Caco-2 (cell line): ENCODE results near the gene CX3CR1. TPM values are rescaled to one million over a fixed set of nuclear protein-coding genes. Genes with fewer than 3 reads are reported as not detected.
A peak's percentile ranks its signal among the peaks of the same experiment; 100 is the strongest.

Experiments used
- BruUV-seq: library from RNA; stranded (reverse); fragments of 400-500 nt; replicated peaks from 2 replicates; lab custom pipeline; 2021; lab: Mats Ljungman, UMichigan
- CTCF ChIA-PET: fragments of 300-600 bp; sonication (Branson Sonifier 250); formaldehyde crosslinking; loops from one replicate; lab custom pipeline; 2022; ENCODE audit warnings: antibody characterized with exemption; lab: Charles Lee
- POLR2A ChIA-PET: fragments of 300-600 bp; sonication (Branson Sonifier 250); formaldehyde crosslinking; loops from one replicate; lab custom pipeline; 2022; ENCODE audit warnings: antibody characterized with exemption; lab: Charles Lee
- DNase-seq, 2 experiments: peaks; one replicate each; pipeline versions ENCODE4 v3.0.0 to v3.0.0-alpha.2; 2020 to 2022
- H3K27me3 ChIP-seq: replicated peaks from 2 replicates; pipeline ENCODE4 v1.6.0; 2011; ENCODE audit warnings: low read length; ENCODE audit not compliant: control insufficient read depth, insufficient read depth
- H3K36me3 ChIP-seq: 2 replicates; pipeline ENCODE4 v1.5.1; 2011; ENCODE audit warnings: low read length; ENCODE audit not compliant: control insufficient read depth, insufficient read depth
- H3K4me1 ChIP-seq: fragments of 250-450 bp; sonication (Bioruptor Pico); 2 replicates; pipeline ENCODE4 v1.5.1; 2020; ENCODE audit warnings: mild to moderate bottlenecking
- H3K4me3 ChIP-seq: 2 replicates; pipeline ENCODE4 v1.5.1; 2011; ENCODE audit warnings: low read depth, mild to moderate bottlenecking, control low read depth, low read length
- H3K9me3 ChIP-seq: fragments of 250-450 bp; sonication (Bioruptor Pico); 2 replicates; pipeline ENCODE4 v1.5.1; 2020; ENCODE audit warnings: mild to moderate bottlenecking, moderate library complexity
- H3K27ac Mint-ChIP-seq: one replicate; pipeline ENCODE4 v1.8.0; 2022; ENCODE audit warnings: mixed read lengths; ENCODE audit not compliant: unreplicated experiment
- H3K27me3 Mint-ChIP-seq: one replicate; pipeline ENCODE4 v1.8.0; 2022; ENCODE audit warnings: mixed read lengths; ENCODE audit not compliant: insufficient read depth, unreplicated experiment
- H3K36me3 Mint-ChIP-seq: one replicate; pipeline ENCODE4 v1.8.0; 2022; ENCODE audit warnings: mild to moderate bottlenecking, mixed read lengths; ENCODE audit not compliant: insufficient read depth, unreplicated experiment
- H3K4me1 Mint-ChIP-seq: one replicate; pipeline ENCODE4 v1.8.0; 2022; ENCODE audit warnings: low read depth, mixed read lengths; ENCODE audit not compliant: unreplicated experiment
- H3K4me3 Mint-ChIP-seq: one replicate; pipeline ENCODE4 v1.8.0; 2022; ENCODE audit warnings: mild to moderate bottlenecking, moderate library complexity, mixed read lengths; ENCODE audit not compliant: unreplicated experiment
- H3K9me3 Mint-ChIP-seq: one replicate; pipeline ENCODE4 v1.8.0; 2022; ENCODE audit warnings: mixed read lengths; ENCODE audit not compliant: unreplicated experiment
- CTCF ChIP-seq, 2 experiments: fragments of 200-600 bp in 1 of 2; IDR thresholded peaks; 1 replicate in 1 of 2; 2 replicates in 1 of 2; pipeline versions ENCODE4 v1.5.1 to v1.8.0; 2011 to 2022; ENCODE audit warnings: antibody characterized with exemption in 1 of 2, control low read depth in 1 of 2, inconsistent platforms in 1 of 2, low read depth in 1 of 2, low read length in 1 of 2, mild to moderate bottlenecking in 1 of 2, moderate library complexity in 1 of 2; ENCODE audit not compliant: insufficient read depth in 1 of 2, severe bottlenecking in 1 of 2, unreplicated experiment in 1 of 2
- intact Hi-C: fragments of 100-400 bp; cut with micrococcal nuclease; formaldehyde crosslinking; loops from one replicate; pipeline ENCODE4 v1.10.0; 2022; ENCODE audit not compliant: unreplicated experiment
- total RNA-seq: library from RNA; stranded (reverse); gene quantifications from 2 replicates; pipeline ENCODE4 v1.2.3, GENCODE V29; 2022

Gene CX3CR1
- total RNA-seq, 1 experiment from 2014 or later, result 0.61 TPM

GRCh38 chr3:39275963-39276593 is 3.8 kb downstream of the CX3CR1 start:
- H3K9me3 Mint-ChIP-seq, result peaks cover 12% of the 10 kb centered on the region
- peaks cover 16% of the 10 kb centered on the region for H3K4me1 ChIP-seq
- no peaks in the 10 kb centered on the region for H3K27me3 Mint-ChIP-seq
- intact Hi-C loops, result no loop called here
- POLR2A ChIA-PET, result no interaction called here
- no peak for DNase-seq
- CTCF ChIA-PET, result interaction anchor here (4.7 kb wide), 1 partner anchor 12 kb away, joined by 32 read pairs; no protein-coding TSS in a partner anchor
- no TSS peak for BruUV-seq
- TF ChIP-seq CTCF (IDR thresholded peaks at IDR 0.05; ENCODE audit: insufficient read depth in 1 of 2, low read depth in 1 of 2, low read length in 1 of 2, severe bottlenecking in 1 of 2, unreplicated experiment in 1 of 2), result no peak
- no peaks in the 10 kb centered on the region for H3K36me3 Mint-ChIP-seq
- H3K9me3 ChIP-seq, result no peaks in the 10 kb centered on the region
- H3K36me3 ChIP-seq, result no peaks in the 10 kb centered on the region
- no peaks in the 10 kb centered on the region for H3K27me3 ChIP-seq
- H3K4me1 Mint-ChIP-seq, result peaks cover 15% of the 10 kb centered on the region
- H3K4me3 Mint-ChIP-seq, result no peak overlapping the region
- H3K27ac Mint-ChIP-seq, result peak overlapping the region; percentile 85
- H3K4me3 ChIP-seq, result no peak overlapping the region

- H3K4me3 Mint-ChIP-seq, result no peak overlapping the region
- no peak overlapping the region for H3K4me3 ChIP-seq
- no peaks in the 10 kb centered on the region for H3K27me3 ChIP-seq
- no peaks in the 10 kb centered on the region for H3K9me3 ChIP-seq
- peak in 1 of 2 experiments; percentile 32 for DNase-seq
- BruUV-seq, result no TSS peak
- no peaks in the 10 kb centered on the region for H3K36me3 Mint-ChIP-seq
- no peaks in the 10 kb centered on the region for H3K27me3 Mint-ChIP-seq
- peaks cover 15% of the 10 kb centered on the region for H3K4me1 Mint-ChIP-seq
- POLR2A ChIA-PET, result no interaction called here
- intact Hi-C loops, result no loop called here
- no peak overlapping the region for H3K27ac Mint-ChIP-seq
- H3K4me1 ChIP-seq, result peaks cover 16% of the 10 kb centered on the region
- no peak for TF ChIP-seq CTCF (IDR thresholded peaks at IDR 0.05; ENCODE audit: insufficient read depth in 1 of 2, low read depth in 1 of 2, low read length in 1 of 2, severe bottlenecking in 1 of 2, unreplicated experiment in 1 of 2)
- CTCF ChIA-PET, result interaction anchor here (1.0 to 4.7 kb wide), 3 partner anchors 13 to 103 kb away, joined by 3 to 32 read pairs (median 4); no protein-coding TSS in a partner anchor
- H3K36me3 ChIP-seq, result no peaks in the 10 kb centered on the region
- H3K9me3 Mint-ChIP-seq, result peaks cover 12% of the 10 kb centered on the region
These were observed 4.8 kb downstream of the CX3CR1 start for GRCh38 chr3:39275052-39275451.

- no peaks in the 10 kb centered on the region for H3K36me3 Mint-ChIP-seq
- ChIA-PET CTCF (interaction anchor here (1.2 kb wide), 1 partner anchor 15 kb away, joined by 5 read pairs; no protein-coding TSS in a partner anchor), POLR2A (no interaction called here)
- Histone ChIP-seq H3K9me3 (no peaks in the 10 kb centered on the region), H3K4me3 (no peak overlapping the region), H3K4me1 (peaks cover 16% of the 10 kb centered on the region), H3K36me3 (no peaks in the 10 kb centered on the region), H3K27me3 (no peaks in the 10 kb centered on the region; the same call in 1 of the 2 replicates)
- H3K4me3 Mint-ChIP-seq, result no peak overlapping the region
- H3K9me3 Mint-ChIP-seq, result peaks cover 12% of the 10 kb centered on the region
- no peak for TF ChIP-seq CTCF (IDR thresholded peaks at IDR 0.05; ENCODE audit: insufficient read depth in 1 of 2, low read depth in 1 of 2, low read length in 1 of 2, severe bottlenecking in 1 of 2, unreplicated experiment in 1 of 2)
- peaks cover 15% of the 10 kb centered on the region for H3K4me1 Mint-ChIP-seq
- intact Hi-C loops, result no loop called here
- H3K27me3 Mint-ChIP-seq, result no peaks in the 10 kb centered on the region
- BruUV-seq, result no TSS peak
- no peak for DNase-seq
- H3K27ac Mint-ChIP-seq, result no peak overlapping the region
These were observed 6.7 kb downstream of the CX3CR1 start for GRCh38 chr3:39273119-39273518.
